ENCODE data around the gene ROR1. TPM values are rescaled to one million over a fixed set of nuclear protein-coding genes. Genes with fewer than 3 reads are reported as not detected.

Gene ROR1
- total and polyA plus RNA-seq, 4 experiments from 2014 or later, result not detected

- ChIA-PET POLR2A (ENCODE audit: partially characterized antibody) (no interaction called here), CTCF (ENCODE audit: partially characterized antibody) (no interaction called here)
- Mint-ChIP-seq H3K9me3 (no peaks in the 10 kb centered on the region), H3K4me1 (no peaks in the 10 kb centered on the region), H3K27me3 (peaks cover 2 to 5% of the 10 kb centered on the region in 2 donors), H3K36me3 (no peaks in the 10 kb centered on the region), H3K27ac (no peak overlapping the region), H3K4me3 (no peak overlapping the region)
- no peak overlapping the region for H3K4me3 ChIP-seq (ENCODE audit: low read length in 2 of 2)
- no peaks in the 10 kb centered on the region for H3K36me3 ChIP-seq (ENCODE audit: insufficient read depth, low read length)
- intact Hi-C loops (cut with micrococcal nuclease), result no loop called here
- no peaks in the 10 kb centered on the region for H3K4me1 ChIP-seq (ENCODE audit: insufficient read depth, low read length)
- no peaks in the 10 kb centered on the region for H3K9me3 ChIP-seq (ENCODE audit: control insufficient read depth in 1 of 2, low read length in 2 of 2)
- no peak overlapping the region for H3K27ac ChIP-seq (ENCODE audit: low read depth, low read length)
- no peaks in the 10 kb centered on the region for H3K27me3 ChIP-seq (ENCODE audit: insufficient read depth, low read length)
- no peak for DNase-seq
Observed at GRCh38 chr1:63921802-63922201, 148.0 kb downstream of the ROR1 start.

- Histone ChIP-seq H3K4me1 (ENCODE audit: insufficient read depth, low read length) (no peaks in the 10 kb centered on the region), H3K4me3 (ENCODE audit: low read length in 2 of 2) (no peak overlapping the region), H3K36me3 (ENCODE audit: insufficient read depth, low read length) (no peaks in the 10 kb centered on the region), H3K9me3 (ENCODE audit: control insufficient read depth in 1 of 2, low read length in 2 of 2) (no peaks in the 10 kb centered on the region), H3K27ac (ENCODE audit: low read depth, low read length) (no peak overlapping the region), H3K27me3 (ENCODE audit: insufficient read depth, low read length) (no peaks in the 10 kb centered on the region)
- Mint-ChIP-seq H3K27me3 (peaks cover 0 to 5% of the 10 kb centered on the region in 2 donors), H3K36me3 (no peaks in the 10 kb centered on the region), H3K4me1 (no peaks in the 10 kb centered on the region), H3K4me3 (no peak overlapping the region), H3K9me3 (no peaks in the 10 kb centered on the region), H3K27ac (no peak overlapping the region)
- DNase-seq, result no peak
- POLR2A ChIA-PET (ENCODE audit: partially characterized antibody), result no interaction called here
- intact Hi-C loops (cut with micrococcal nuclease), result no loop called here
- CTCF ChIA-PET (ENCODE audit: partially characterized antibody), result no interaction called here
Observed at GRCh38 chr1:63922848-63923247, 149.0 kb downstream of the ROR1 start.

GRCh38 chr1:63923302-63923701 is 149.5 kb downstream of the ROR1 start:
- Histone ChIP-seq H3K9me3 (ENCODE audit: control insufficient read depth in 1 of 2, low read length in 2 of 2) (no peaks in the 10 kb centered on the region), H3K27me3 (ENCODE audit: insufficient read depth, low read length) (no peaks in the 10 kb centered on the region), H3K27ac (ENCODE audit: low read depth, low read length) (no peak overlapping the region), H3K4me1 (ENCODE audit: insufficient read depth, low read length) (no peaks in the 10 kb centered on the region), H3K4me3 (ENCODE audit: low read length in 2 of 2) (no peak overlapping the region), H3K36me3 (ENCODE audit: insufficient read depth, low read length) (no peaks in the 10 kb centered on the region)
- no peak for DNase-seq
- intact Hi-C loops (cut with micrococcal nuclease), result no loop called here
- Mint-ChIP-seq H3K4me3 (no peak overlapping the region), H3K4me1 (no peaks in the 10 kb centered on the region), H3K27ac (no peak overlapping the region), H3K9me3 (no peaks in the 10 kb centered on the region), H3K27me3 (peaks cover 0 to 2% of the 10 kb centered on the region in 2 donors), H3K36me3 (no peaks in the 10 kb centered on the region)
- ChIA-PET CTCF (ENCODE audit: partially characterized antibody) (no interaction called here), POLR2A (ENCODE audit: partially characterized antibody) (no interaction called here)

- H3K4me1 ChIP-seq (ENCODE audit: insufficient read depth, low read length), result no peaks in the 10 kb centered on the region
- H3K4me3 ChIP-seq (ENCODE audit: low read length in 2 of 2), result no peak overlapping the region
- intact Hi-C loops (cut with micrococcal nuclease), result no loop called here
- Mint-ChIP-seq H3K27ac (no peak overlapping the region), H3K4me3 (no peak overlapping the region), H3K27me3 (peaks cover 0 to 2% of the 10 kb centered on the region in 2 donors), H3K36me3 (no peaks in the 10 kb centered on the region), H3K4me1 (no peaks in the 10 kb centered on the region), H3K9me3 (no peaks in the 10 kb centered on the region)
- H3K27me3 ChIP-seq (ENCODE audit: insufficient read depth, low read length), result no peaks in the 10 kb centered on the region
- POLR2A ChIA-PET (ENCODE audit: partially characterized antibody), result no interaction called here
- H3K36me3 ChIP-seq (ENCODE audit: insufficient read depth, low read length), result no peaks in the 10 kb centered on the region
- no peak overlapping the region for H3K27ac ChIP-seq (ENCODE audit: low read depth, low read length)
- DNase-seq, result no peak
- no peaks in the 10 kb centered on the region for H3K9me3 ChIP-seq (ENCODE audit: control insufficient read depth in 1 of 2, low read length in 2 of 2)
- CTCF ChIA-PET (ENCODE audit: partially characterized antibody), result no interaction called here
Observed at GRCh38 chr1:63924600-63924999, 150.8 kb downstream of the ROR1 start.

GRCh38 chr1:63928186-63929105 is 154.6 kb downstream of the ROR1 start:
- Mint-ChIP-seq H3K27me3 (peaks cover 0 to 4% of the 10 kb centered on the region in 2 donors), H3K27ac (no peak overlapping the region), H3K4me3 (no peak overlapping the region), H3K36me3 (no peaks in the 10 kb centered on the region), H3K4me1 (no peaks in the 10 kb centered on the region), H3K9me3 (no peaks in the 10 kb centered on the region)
- H3K4me1 ChIP-seq (ENCODE audit: insufficient read depth, low read length), result no peaks in the 10 kb centered on the region
- H3K27me3 ChIP-seq (ENCODE audit: insufficient read depth, low read length), result no peaks in the 10 kb centered on the region
- DNase-seq, result no peak
- H3K9me3 ChIP-seq (ENCODE audit: control insufficient read depth in 1 of 2, low read length in 2 of 2), result no peaks in the 10 kb centered on the region
- CTCF ChIA-PET (ENCODE audit: partially characterized antibody), result no interaction called here
- POLR2A ChIA-PET (ENCODE audit: partially characterized antibody), result no interaction called here
- no peak overlapping the region for H3K4me3 ChIP-seq (ENCODE audit: low read length in 2 of 2)
- intact Hi-C loops (cut with micrococcal nuclease), result no loop called here
- H3K36me3 ChIP-seq (ENCODE audit: insufficient read depth, low read length), result no peaks in the 10 kb centered on the region
- no peak overlapping the region for H3K27ac ChIP-seq (ENCODE audit: low read depth, low read length)

- Histone ChIP-seq H3K9me3 (ENCODE audit: control insufficient read depth in 1 of 2, low read length in 2 of 2) (no peaks in the 10 kb centered on the region), H3K27ac (ENCODE audit: low read depth, low read length) (no peak overlapping the region), H3K36me3 (ENCODE audit: insufficient read depth, low read length) (no peaks in the 10 kb centered on the region), H3K4me3 (ENCODE audit: low read length in 2 of 2) (no peak overlapping the region), H3K4me1 (ENCODE audit: insufficient read depth, low read length) (no peaks in the 10 kb centered on the region), H3K27me3 (ENCODE audit: insufficient read depth, low read length) (no peaks in the 10 kb centered on the region)
- H3K4me1 Mint-ChIP-seq, result no peaks in the 10 kb centered on the region
- no peak overlapping the region for H3K27ac Mint-ChIP-seq
- no peak for DNase-seq
- no peaks in the 10 kb centered on the region for H3K9me3 Mint-ChIP-seq
- H3K27me3 Mint-ChIP-seq, result peaks cover 0 to 4% of the 10 kb centered on the region in 2 donors
- CTCF ChIA-PET (ENCODE audit: partially characterized antibody), result no interaction called here
- no peaks in the 10 kb centered on the region for H3K36me3 Mint-ChIP-seq
- POLR2A ChIA-PET (ENCODE audit: partially characterized antibody), result no interaction called here
- H3K4me3 Mint-ChIP-seq, result no peak overlapping the region
- intact Hi-C loops (cut with micrococcal nuclease), result no loop called here
Observed at GRCh38 chr1:63929106-63929478, 155.3 kb downstream of the ROR1 start.

- Histone ChIP-seq H3K4me3 (ENCODE audit: low read length in 2 of 2) (no peak overlapping the region), H3K36me3 (ENCODE audit: insufficient read depth, low read length) (no peaks in the 10 kb centered on the region), H3K27me3 (ENCODE audit: insufficient read depth, low read length) (no peaks in the 10 kb centered on the region), H3K9me3 (ENCODE audit: control insufficient read depth in 1 of 2, low read length in 2 of 2) (no peaks in the 10 kb centered on the region), H3K4me1 (ENCODE audit: insufficient read depth, low read length) (no peaks in the 10 kb centered on the region), H3K27ac (ENCODE audit: low read depth, low read length) (no peak overlapping the region)
- ChIA-PET POLR2A (ENCODE audit: partially characterized antibody) (no interaction called here), CTCF (ENCODE audit: partially characterized antibody) (no interaction called here)
- H3K4me3 Mint-ChIP-seq, result no peak overlapping the region
- intact Hi-C loops (cut with micrococcal nuclease), result no loop called here
- no peak overlapping the region for H3K27ac Mint-ChIP-seq
- H3K27me3 Mint-ChIP-seq, result peaks cover 0 to 4% of the 10 kb centered on the region in 2 donors
- DNase-seq, result no peak
- no peaks in the 10 kb centered on the region for H3K4me1 Mint-ChIP-seq
- H3K9me3 Mint-ChIP-seq, result no peaks in the 10 kb centered on the region
- no peaks in the 10 kb centered on the region for H3K36me3 Mint-ChIP-seq
Observed at GRCh38 chr1:63931468-63931867, 157.7 kb downstream of the ROR1 start.

Data from CD4-positive, alpha-beta memory T cell (primary cell).